ENCODE data around the gene MBTD1.
"Not testable (repeated sequence)": the region's sequence is repeated elsewhere in the genome, so short reads cannot be mapped to it uniquely, and the experiment has no call there.

Gene MBTD1

GRCh38 chr17:51185763-51186332 is 74.0 kb downstream of the MBTD1 start:
- DNase-seq: no peak

- DNase-seq: no peak
Observed at GRCh38 chr17:51184124-51184523, 75.7 kb downstream of the MBTD1 start.

GRCh38 chr17:51180486-51180885 is 79.4 kb downstream of the MBTD1 start:
- DNase-seq: no peak

GRCh38 chr17:51172030-51172429 is 87.8 kb downstream of the MBTD1 start:
- not testable (repeated sequence) for DNase-seq

- no peak for DNase-seq
Observed at GRCh38 chr17:51170736-51171135, 89.1 kb downstream of the MBTD1 start.

- no peak for DNase-seq
Observed at GRCh38 chr17:51169340-51169739, 90.5 kb downstream of the MBTD1 start.

GRCh38 chr17:51166987-51167931 is 92.6 kb downstream of the MBTD1 start:
- peak; percentile 55 for DNase-seq

- DNase-seq: peak; percentile 61
Observed at GRCh38 chr17:51166198-51166986, 93.5 kb downstream of the MBTD1 start, which contains the start of gene NME2. Gene NME2, plus strand, starts transcription at chr17:51166411. Its CDS starts 420 bp downstream, at chr17:51166831.

GRCh38 chr17:51165680-51166197 is 94.1 kb downstream of the MBTD1 start:
- DNase-seq: peak; percentile 55

- no peak for DNase-seq
Observed at GRCh38 chr17:51164911-51165679, 94.8 kb downstream of the MBTD1 start.

- no peak for DNase-seq
Observed at GRCh38 chr17:51161541-51161940, 98.3 kb downstream of the MBTD1 start.

- no peak for DNase-seq
Observed at GRCh38 chr17:51159604-51160003, 100.2 kb downstream of the MBTD1 start.

GRCh38 chr17:51155416-51155815 is 104.4 kb downstream of the MBTD1 start:
- no peak for DNase-seq

- DNase-seq: no peak
Observed at GRCh38 chr17:51154176-51154575, 105.7 kb downstream of the MBTD1 start.

- peak; percentile 99 for DNase-seq
Observed at GRCh38 chr17:51153210-51154072, 106.4 kb downstream of the MBTD1 start, which contains the start of gene NME1. Gene NME1, plus strand, starts transcription at chr17:51153559. Its CDS starts 2,096 bp downstream, at chr17:51155655.

GRCh38 chr17:51152766-51153209 is 107.1 kb downstream of the MBTD1 start:
- DNase-seq: no peak

- no peak for DNase-seq
Observed at GRCh38 chr17:51150932-51151331, 108.9 kb downstream of the MBTD1 start.

- DNase-seq: no peak
Observed at GRCh38 chr17:51149163-51149562, 110.7 kb downstream of the MBTD1 start.

GRCh38 chr17:51147650-51148049 is 112.2 kb downstream of the MBTD1 start:
- DNase-seq: no peak

- DNase-seq: peak; percentile 94
Observed at GRCh38 chr17:51144266-51145022, 115.4 kb downstream of the MBTD1 start.

Measured in NCI-H1436 (cell line).